HCT116 (cell line): ENCODE measurements around the gene MAJIN. TPM values are rescaled to one million over a fixed set of nuclear protein-coding genes. Genes with fewer than 3 reads are reported as not detected.

Experiments used
- ATAC-seq: fragments of 200-7000 bp; cut with Tn5 transposase; 2 replicates; pipeline ENCODE4 v1.9.1; 2020; ENCODE audit warnings: mild to moderate bottlenecking, moderate library complexity
- BruUV-seq: library from RNA; stranded (reverse); fragments of 400-500 nt; replicated peaks from 2 replicates; lab custom pipeline; 2021; lab: Mats Ljungman, UMichigan
- CTCF ChIA-PET: fragments of 300-600 bp; sonication (Branson Sonifier 250); formaldehyde crosslinking; loops from one replicate; lab custom pipeline; 2021; ENCODE audit warnings: antibody characterized with exemption; lab: Charles Lee
- POLR2A ChIA-PET: fragments of 300-600, 350-600 bp; sonication (Branson Sonifier 250); formaldehyde crosslinking; loops from one replicate; lab custom pipeline; 2021; ENCODE audit warnings: antibody characterized with exemption; lab: Charles Lee
- RAD21 ChIA-PET, 2 experiments: fragments of 300-600 bp; sonication (Branson Sonifier 250); formaldehyde crosslinking; loops; one replicate each; lab custom pipeline; 2023; ENCODE audit warnings: low total read pairs in 2 of 2; ENCODE audit not compliant: uncharacterized antibody in 2 of 2, unreplicated experiment in 2 of 2, low non-redundant PET in 1 of 2; lab: Charles Lee
- DNase-seq: peaks from one replicate; pipeline ENCODE4 v3.0.0-alpha.2; 2010; ENCODE audit warnings: low read depth, low spot score
- H2AFZ ChIP-seq: fragments of 200-600 bp; shearing (Covaris generic), sonication (generic); 2 replicates; pipeline ENCODE4 v1.6.1; 2017; ENCODE audit warnings: low read depth, mixed run types, mixed read lengths, antibody characterized with exemption, low read length; ENCODE audit not compliant: poor library complexity, severe bottlenecking
- H3K27ac ChIP-seq: 2 replicates; pipeline ENCODE4 v1.5.1; 2012; ENCODE audit warnings: low read depth, low read length
- H3K27me3 ChIP-seq: fragments of 200-600 bp; sonication (generic); 2 replicates; pipeline ENCODE4 v1.6.1; 2016; ENCODE audit warnings: mixed run types, low read length, mixed read lengths; ENCODE audit not compliant: insufficient read depth
- H3K36me3 ChIP-seq, 2 experiments: fragments of 200-500 bp in 1 of 2; fragments of 200-600 bp in 1 of 2; sonication (Bioruptor generic) in 1 of 2; sonication (generic) in 1 of 2; 2 replicates each; pipeline versions ENCODE4 v1.5.1 to v1.6.1; 2014 to 2016; ENCODE audit warnings: low read length in 2 of 2, inconsistent platforms in 1 of 2, mixed read lengths in 1 of 2, mixed run types in 1 of 2; ENCODE audit not compliant: insufficient read depth in 2 of 2, control insufficient read depth in 1 of 2
- H3K4me1 ChIP-seq, 2 experiments: fragments of 200-600 bp in 1 of 2; sonication (generic) in 1 of 2; 2 replicates each; pipeline versions ENCODE4 v1.5.1 to v1.6.1; 2012 to 2017; ENCODE audit warnings: low read length in 2 of 2, inconsistent platforms in 1 of 2, mild to moderate bottlenecking in 1 of 2, mixed read lengths in 1 of 2, mixed run types in 1 of 2, moderate library complexity in 1 of 2; ENCODE audit not compliant: insufficient read depth in 2 of 2, control insufficient read depth in 1 of 2
- H3K4me2 ChIP-seq: fragments of 200-600 bp; sonication (generic); 2 replicates; pipeline ENCODE4 v1.6.1; 2017; ENCODE audit warnings: mixed run types, low read length, mixed read lengths
- H3K4me3 ChIP-seq, 2 experiments: fragments of 200-600 bp in 1 of 2; sonication (generic) in 1 of 2; replicated peaks in 1 of 2; 2 replicates each; pipeline ENCODE4 v1.5.1; 2011 to 2016; ENCODE audit warnings: low read length in 2 of 2, control low read depth in 1 of 2, low read depth in 1 of 2, mild to moderate bottlenecking in 1 of 2, mixed read lengths in 1 of 2, mixed run types in 1 of 2
- H3K79me2 ChIP-seq: fragments of 200-600 bp; sonication (generic); 2 replicates; pipeline ENCODE4 v1.6.1; 2017; ENCODE audit warnings: mild to moderate bottlenecking, mixed run types, low read length, moderate library complexity, mixed read lengths; ENCODE audit not compliant: insufficient read depth
- H3K9ac ChIP-seq: fragments of 200-600 bp; sonication (generic); 2 replicates; pipeline ENCODE4 v1.6.1; 2016; ENCODE audit warnings: low read length, mixed read lengths
- H3K9me2 ChIP-seq: fragments of 200-600 bp; sonication (generic), shearing (Covaris generic); 2 replicates; pipeline ENCODE4 v1.6.1; 2017; ENCODE audit warnings: mixed run types, mild to moderate bottlenecking, moderate library complexity; ENCODE audit not compliant: insufficient read depth
- H3K9me3 ChIP-seq, 2 experiments: fragments of 200-500 bp in 1 of 2; fragments of 200-600 bp in 1 of 2; sonication (Bioruptor generic) in 1 of 2; sonication (generic) in 1 of 2; 2 replicates each; pipeline ENCODE4 v1.6.1; 2014 to 2017; ENCODE audit warnings: low read length in 2 of 2, mixed read lengths in 2 of 2, inconsistent platforms in 1 of 2, low read depth in 1 of 2, mild to moderate bottlenecking in 1 of 2, mixed run types in 1 of 2, moderate library complexity in 1 of 2; ENCODE audit not compliant: control insufficient read depth in 1 of 2, insufficient read depth in 1 of 2
- H4K20me1 ChIP-seq: fragments of 200-600 bp; sonication (generic), shearing (Covaris generic); 2 replicates; pipeline ENCODE4 v1.6.1; 2017; ENCODE audit warnings: mixed run types, mild to moderate bottlenecking, moderate library complexity; ENCODE audit not compliant: insufficient read depth
- CBX3 ChIP-seq: IDR thresholded peaks from 2 replicates; pipeline ENCODE4 v1.6.1; 2012; ENCODE audit warnings: low read depth
- CEBPB ChIP-seq: IDR thresholded peaks from 2 replicates; pipeline ENCODE4 v1.6.1; 2012; ENCODE audit warnings: low read depth
- CTCF ChIP-seq, 3 experiments: fragments of 200-600 bp in 1 of 3; sonication (generic) in 1 of 3; IDR thresholded peaks in 2 of 3; conservative IDR thresholded peaks in 1 of 3; 2 replicates each; pipeline ENCODE4 v1.5.1; 2012 to 2017; ENCODE audit warnings: low read depth in 2 of 3, low read length in 2 of 3, antibody characterized with exemption in 1 of 3, borderline replicate concordance in 1 of 3, control low read depth in 1 of 3, mild to moderate bottlenecking in 1 of 3, mixed read lengths in 1 of 3, mixed run types in 1 of 3, moderate library complexity in 1 of 3; ENCODE audit not compliant: insufficient read depth in 1 of 3
- EGR1 ChIP-seq: IDR thresholded peaks from 2 replicates; pipeline ENCODE4 v1.6.1; 2012; ENCODE audit warnings: low read depth
- ELF1 ChIP-seq: IDR thresholded peaks from 2 replicates; pipeline ENCODE4 v1.6.1; 2012; ENCODE audit warnings: low read depth, borderline replicate concordance
- EZH2 ChIP-seq: fragments of 200-600 bp; sonication (generic); IDR thresholded peaks from 2 replicates; pipeline ENCODE4 v1.6.1; 2017; ENCODE audit warnings: antibody characterized with exemption, mixed run types
- EZH2phosphoT487 ChIP-seq: fragments of 200-600 bp; IDR thresholded peaks from 2 replicates; pipeline ENCODE4 v1.6.1; 2018; ENCODE audit warnings: antibody characterized with exemption, borderline replicate concordance
- FOSL1 ChIP-seq: IDR thresholded peaks from 2 replicates; pipeline ENCODE4 v1.6.1; 2012; ENCODE audit warnings: low read depth
- JUND ChIP-seq: IDR thresholded peaks from 2 replicates; pipeline ENCODE4 v1.6.1; 2012
- MAX ChIP-seq: IDR thresholded peaks from 2 replicates; pipeline ENCODE4 v1.6.1; 2012
- POLR2AphosphoS5 ChIP-seq: IDR thresholded peaks from 2 replicates; pipeline ENCODE4 v1.6.1; 2011; ENCODE audit warnings: mild to moderate bottlenecking, low read depth, low read length, moderate library complexity
- RAD21 ChIP-seq: IDR thresholded peaks from 2 replicates; pipeline ENCODE4 v1.6.1; 2012; ENCODE audit warnings: low read depth, mild to moderate bottlenecking
- REST ChIP-seq: IDR thresholded peaks from 2 replicates; pipeline ENCODE4 v1.6.1; 2012; ENCODE audit warnings: low read depth
- SIN3A ChIP-seq: IDR thresholded peaks from 2 replicates; pipeline ENCODE4 v1.6.1; 2012; ENCODE audit warnings: low read depth
- SRF ChIP-seq: IDR thresholded peaks from 2 replicates; pipeline ENCODE4 v1.6.1; 2012; ENCODE audit warnings: low read depth
- YY1 ChIP-seq: IDR thresholded peaks from 2 replicates; pipeline ENCODE4 v1.6.1; 2011; ENCODE audit warnings: low read length, low read depth, moderate library complexity, mild to moderate bottlenecking; ENCODE audit not compliant: insufficient replicate concordance; ENCODE audit errors: extremely low read depth
- ZBTB33 ChIP-seq: IDR thresholded peaks from 2 replicates; pipeline ENCODE4 v1.6.1; 2011; ENCODE audit warnings: mild to moderate bottlenecking, low read length, moderate library complexity; ENCODE audit not compliant: insufficient replicate concordance; ENCODE audit errors: extremely low read depth
- ZFX ChIP-seq: fragments of 450-650 bp; IDR thresholded peaks from 2 replicates; pipeline ENCODE4 v1.6.1; 2017
- ZNF274 ChIP-seq: fragments of 200-500 bp; sonication (Bioruptor generic); IDR thresholded peaks from 2 replicates; pipeline ENCODE4 v1.6.1; 2014; ENCODE audit warnings: mild to moderate bottlenecking, low read depth, low read length, inconsistent platforms
- intact Hi-C: fragments of 100-400 bp; cut with micrococcal nuclease; formaldehyde crosslinking; loops from 2 replicates; pipeline ENCODE4 v1.10.0; 2022
- total RNA-seq: library from RNA; stranded (reverse); gene quantifications from one replicate; pipeline ENCODE4 v1.2.1, GENCODE V29; 2021; ENCODE audit not compliant: unreplicated experiment
- TF ChIP-seq, protein P1 (sequence below): IDR thresholded peaks from 2 replicates; pipeline ENCODE4 v1.6.1; 2012

MAJIN gene
- total RNA-seq, 1 experiment from 2014 or later, result not detected

GRCh38 chr11:64933935-64934681 lies 37.8 kb downstream of the MAJIN start:
- H3K4me1 ChIP-seq, result peaks cover 8 to 15% of the 10 kb centered on the region in 2 experiments; a peak in 3 of 4 replicates
- intact Hi-C loops, result no loop called here
- no peak overlapping the region for H3K27ac ChIP-seq
- H3K9me2 ChIP-seq, result no peaks in the 10 kb centered on the region
- no TSS peak for BruUV-seq
- no peak overlapping the region for H3K4me2 ChIP-seq
- TF ChIP-seq REST (no peak), EZH2 (no peak), YY1 (no peak), FOSL1 (no peak), ZNF274 (no peak), ZBTB33 (no peak), CTCF (IDR thresholded peaks at IDR 0.05 in 2 of 3, conservative IDR thresholded peaks at IDR 0.05 in 1 of 3; ENCODE audit: borderline replicate concordance in 1 of 3, insufficient read depth in 1 of 3, low read depth in 2 of 3, low read length in 2 of 3) (no peak), ELF1 (no peak), JUND (no peak), MAX (no peak), EZH2phosphoT487 (no peak), RAD21 (no peak), EGR1 (no peak), SIN3A (no peak), CEBPB (no peak), ZFX (no peak), CBX3 (no peak), SRF (no peak), POLR2AphosphoS5 (no peak)
- TF ChIP-seq, protein P1, sequence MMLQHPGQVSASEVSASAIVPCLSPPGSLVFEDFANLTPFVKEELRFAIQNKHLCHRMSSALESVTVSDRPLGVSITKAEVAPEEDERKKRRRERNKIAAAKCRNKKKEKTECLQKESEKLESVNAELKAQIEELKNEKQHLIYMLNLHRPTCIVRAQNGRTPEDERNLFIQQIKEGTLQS, result no peak
- H3K79me2 ChIP-seq, result no peaks in the 10 kb centered on the region
- no peaks in the 10 kb centered on the region for H3K27me3 ChIP-seq
- DNase-seq (no peak), ATAC-seq (no peak)
- no peaks in the 10 kb centered on the region for H3K9me3 ChIP-seq
- ChIA-PET POLR2A (interaction anchor here (0.6 to 1.8 kb wide), 2 partner anchors 10 to 15 kb away, joined by 3 to 4 read pairs; partner anchors contain the start of gene PPP2R5B), CTCF (no interaction called here), RAD21 (no interaction called here)
- no peaks in the 10 kb centered on the region for H4K20me1 ChIP-seq
- no peak overlapping the region for H3K9ac ChIP-seq
- H2AFZ ChIP-seq, result no peak overlapping the region
- peaks cover 0 to 3% of the 10 kb centered on the region in 2 experiments; a peak in 1 of 4 replicates for H3K36me3 ChIP-seq
- H3K4me3 ChIP-seq, result no peak overlapping the region
